GM12872 (cell line): Measurements from ENCODE around the gene TEX48.

Experiments used
- TF ChIP-seq, protein P1 (sequence below): IDR thresholded peaks from 3 replicates; pipeline ENCODE4 v1.5.1; 2011; ENCODE audit warnings: low read depth, mild to moderate bottlenecking, low read length, moderate library complexity; ENCODE audit not compliant: insufficient read depth

Gene TEX48

DNA sequence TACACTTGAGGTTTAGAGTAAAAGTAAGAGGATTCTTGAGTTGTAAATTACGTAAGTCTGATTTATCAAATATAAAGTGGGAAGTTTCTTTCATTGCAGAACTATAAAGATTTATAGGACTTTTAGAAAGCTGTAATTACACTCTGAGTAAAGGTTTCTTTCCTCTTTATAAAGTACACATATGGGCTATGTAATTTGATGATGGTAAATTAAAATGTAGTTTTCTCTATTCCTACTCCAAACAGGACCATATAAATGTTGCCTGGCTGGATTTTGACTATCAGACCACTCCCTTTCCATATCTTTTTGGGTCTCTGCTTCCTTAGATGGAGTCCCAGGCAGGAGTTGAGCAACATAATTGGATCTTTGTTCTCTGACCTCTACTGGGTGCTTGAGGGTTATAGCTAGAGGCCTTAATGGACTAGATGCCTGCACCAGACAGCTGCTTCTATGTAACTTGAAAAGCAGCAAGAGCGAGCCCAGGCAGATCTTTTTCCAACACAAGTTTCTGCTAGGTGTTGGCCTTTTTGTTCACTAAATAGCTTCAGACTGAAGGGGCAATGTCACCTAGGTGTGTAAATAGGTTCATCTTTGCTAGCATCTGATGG, 11.4 kb upstream of the TEX48 start:
- TF ChIP-seq, protein P1, sequence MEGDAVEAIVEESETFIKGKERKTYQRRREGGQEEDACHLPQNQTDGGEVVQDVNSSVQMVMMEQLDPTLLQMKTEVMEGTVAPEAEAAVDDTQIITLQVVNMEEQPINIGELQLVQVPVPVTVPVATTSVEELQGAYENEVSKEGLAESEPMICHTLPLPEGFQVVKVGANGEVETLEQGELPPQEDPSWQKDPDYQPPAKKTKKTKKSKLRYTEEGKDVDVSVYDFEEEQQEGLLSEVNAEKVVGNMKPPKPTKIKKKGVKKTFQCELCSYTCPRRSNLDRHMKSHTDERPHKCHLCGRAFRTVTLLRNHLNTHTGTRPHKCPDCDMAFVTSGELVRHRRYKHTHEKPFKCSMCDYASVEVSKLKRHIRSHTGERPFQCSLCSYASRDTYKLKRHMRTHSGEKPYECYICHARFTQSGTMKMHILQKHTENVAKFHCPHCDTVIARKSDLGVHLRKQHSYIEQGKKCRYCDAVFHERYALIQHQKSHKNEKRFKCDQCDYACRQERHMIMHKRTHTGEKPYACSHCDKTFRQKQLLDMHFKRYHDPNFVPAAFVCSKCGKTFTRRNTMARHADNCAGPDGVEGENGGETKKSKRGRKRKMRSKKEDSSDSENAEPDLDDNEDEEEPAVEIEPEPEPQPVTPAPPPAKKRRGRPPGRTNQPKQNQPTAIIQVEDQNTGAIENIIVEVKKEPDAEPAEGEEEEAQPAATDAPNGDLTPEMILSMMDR: no peak

DNA sequence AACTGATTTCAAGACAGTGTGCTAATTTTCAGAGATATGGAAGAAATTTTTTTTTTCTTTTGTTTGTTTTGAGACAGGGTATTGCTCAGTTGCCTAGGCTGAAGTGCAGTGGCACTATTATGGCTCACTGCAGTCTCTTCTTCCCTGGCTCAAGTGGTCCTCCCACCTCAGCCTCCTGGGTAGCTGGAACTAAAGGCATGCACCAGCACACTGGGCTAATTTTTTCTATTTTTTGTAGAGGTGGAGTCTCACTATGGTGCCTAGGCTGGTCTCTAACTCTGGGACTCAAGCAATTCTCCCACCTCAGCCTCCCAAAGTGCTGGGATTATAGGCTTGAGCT, 9.9 kb upstream of the TEX48 start:
- TF ChIP-seq, protein P1: no peak

DNA sequence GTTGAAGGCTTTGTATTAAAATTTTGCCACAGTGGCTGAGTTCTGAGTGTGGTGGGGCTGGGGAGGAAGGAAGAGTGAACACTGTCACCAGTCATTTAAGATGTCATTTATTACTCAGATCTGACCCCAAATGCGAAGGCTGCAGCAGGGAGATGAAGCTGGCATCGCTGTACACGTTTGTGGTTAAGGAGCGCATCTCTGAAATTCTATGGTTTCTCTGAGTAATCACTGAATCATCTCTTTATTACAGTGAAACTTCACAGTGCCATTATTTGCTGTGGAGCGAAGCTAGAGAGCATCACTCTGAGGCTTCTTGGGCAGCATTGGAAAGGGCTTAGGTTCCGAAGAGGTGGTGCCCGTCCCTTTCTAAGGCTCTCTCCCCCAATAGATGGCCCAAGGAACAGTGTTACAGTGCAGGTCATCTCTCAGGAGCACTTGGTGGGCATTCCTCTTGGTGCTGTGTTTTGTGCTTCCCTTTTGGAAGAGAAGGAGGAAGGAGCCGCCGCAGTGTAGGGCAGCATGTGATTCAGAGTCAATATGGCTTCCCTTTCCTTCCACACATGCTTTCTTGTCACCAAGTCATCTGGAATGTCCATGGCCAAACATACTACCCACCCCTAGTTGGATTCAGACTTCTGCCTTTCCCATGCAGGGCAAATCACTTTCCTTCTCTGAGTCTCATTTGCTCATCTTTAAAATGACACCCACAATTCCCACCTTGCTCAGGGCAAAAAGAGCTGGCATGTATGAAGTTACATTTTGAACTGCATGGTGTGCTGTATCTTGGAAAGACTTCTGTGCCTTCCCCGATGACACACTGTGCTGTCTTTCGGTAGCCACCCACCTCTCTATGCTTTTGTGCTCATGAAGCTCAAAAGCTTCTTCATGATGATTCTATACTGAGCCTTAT, 9.3 kb upstream of the TEX48 start:
- TF ChIP-seq, protein P1: no peak

GRCh38 chr9:114690308-114690707, 8.3 kb upstream of the TEX48 start:
- TF ChIP-seq, protein P1: no peak

- TF ChIP-seq, protein P1: no peak
Measured at GRCh38 chr9:114689813-114690212, 7.8 kb upstream of the TEX48 start.

GRCh38 chr9:114688909-114689610, 7.1 kb upstream of the TEX48 start:
- TF ChIP-seq, protein P1: no peak

- TF ChIP-seq, protein P1: no peak
Measured at GRCh38 chr9:114688379-114688778, 6.4 kb upstream of the TEX48 start.
